K562 (cell line): ENCODE data around the gene KAT7. TPM values are rescaled to one million over a fixed set of nuclear protein-coding genes. Genes with fewer than 3 reads are reported as not detected.
A peak's percentile ranks its signal among the peaks of the same experiment; 100 is the strongest.

Experiments used
- CREB1 ChIP-seq, 2 experiments: sonication (generic) in 1 of 2; formaldehyde crosslinking in 1 of 2; IDR thresholded peaks; 2 replicates each; pipeline versions ENCODE4 v1.6.1 to v1.8.0; 2012 to 2022; ENCODE audit warnings: inconsistent platforms in 1 of 2, mild to moderate bottlenecking in 1 of 2, missing genetic modification reagents in 1 of 2, moderate library complexity in 1 of 2
- CREM ChIP-seq: IDR thresholded peaks from 2 replicates; pipeline ENCODE4 v1.6.1; 2014; ENCODE audit warnings: antibody characterized with exemption, low read depth
- E2F6 ChIP-seq, 2 experiments: IDR thresholded peaks; 2 replicates each; pipeline ENCODE4 v1.6.1; 2011; ENCODE audit warnings: borderline replicate concordance in 1 of 2, control low read depth in 1 of 2, low read depth in 1 of 2, low read length in 1 of 2, mild to moderate bottlenecking in 1 of 2, mixed read lengths in 1 of 2, moderate library complexity in 1 of 2; ENCODE audit not compliant: insufficient read depth in 1 of 2, insufficient read length in 1 of 2, poor library complexity in 1 of 2, severe bottlenecking in 1 of 2; ENCODE audit errors: extremely low read depth in 1 of 2
- E2F8 ChIP-seq: fragments of 450-650 bp; IDR thresholded peaks from 2 replicates; pipeline ENCODE4 v1.7.1; 2018; ENCODE audit warnings: mild to moderate bottlenecking, low read depth; ENCODE audit not compliant: partially characterized antibody
- RBM15 ChIP-seq: fragments of 200-400 bp; formaldehyde crosslinking; IDR thresholded peaks from 2 replicates; pipeline ENCODE4 v1.6.1; 2018; ENCODE audit warnings: mild to moderate bottlenecking, low read length, moderate library complexity; ENCODE audit not compliant: insufficient read depth
- STAG1 ChIP-seq: sonication (generic); formaldehyde crosslinking; IDR thresholded peaks from 2 replicates; pipeline ENCODE4 v1.5.0; 2020; ENCODE audit warnings: missing genetic modification reagents, borderline replicate concordance
- ZBTB12 ChIP-seq: fragments of 250-450 bp; sonication (Bioruptor Pico); IDR thresholded peaks from 2 replicates; pipeline ENCODE4 v1.4.0; 2020
- ZBTB17 ChIP-seq: fragments of 450-650 bp; formaldehyde crosslinking; IDR thresholded peaks from 2 replicates; pipeline ENCODE4 v1.4.0; 2020; ENCODE audit warnings: mild to moderate bottlenecking
- ZBTB40 ChIP-seq, 2 experiments: fragments of 450-650 bp in 1 of 2; sonication (generic) in 1 of 2; formaldehyde crosslinking in 1 of 2; IDR thresholded peaks; 2 replicates each; pipeline versions ENCODE4 v1.7.1 to v1.9.0; 2016 to 2022; ENCODE audit warnings: inconsistent platforms in 1 of 2, mild to moderate bottlenecking in 1 of 2, missing genetic modification reagents in 1 of 2
- ZNF311 ChIP-seq: fragments of 250-450 bp; sonication (Bioruptor Pico); IDR thresholded peaks from 2 replicates; pipeline ENCODE4 v1.4.0; 2020; ENCODE audit warnings: mild to moderate bottlenecking, moderate library complexity
- polyA plus RNA-seq, 8 experiments: library from polyadenylated mRNA; depleted of rRNA in 4 of 8; stranded (reverse) in 5 of 8; unstranded in 3 of 8; fragments of >200 nt; fragmentation: Nextera tagmentation in 2 of 8; fragmentation: Illumina TruSeq in 1 of 8; extraction: Ambion mirVana in 2 of 8; extraction: Trizol in 1 of 8; gene quantifications; 2 replicates each; pipeline versions ENCODE4 v1.2.1 to v1.2.3, GENCODE V29; 2011 to 2014; ENCODE audit warnings: inconsistent platforms in 1 of 8, missing spikeins in 1 of 8
- total RNA-seq, 7 experiments: library from RNA; depleted of rRNA in 6 of 7; stranded (reverse); fragments of >200 nt in 6 of 7; fragmentation: Illumina TruSeq in 2 of 7; extraction: Trizol in 2 of 7; gene quantifications; 2 replicates each; pipeline versions ENCODE4 v1.2.1 to v1.2.3, GENCODE V29; 2011 to 2021; ENCODE audit warnings: low replicate concordance in 1 of 7

The KAT7 gene
- total and polyA plus RNA-seq, 9 of the 15 experiments (the other 6 are each of a cell fraction or from before 2014, with no cell fraction given) = 10.8 to 57.3 (median 34.8) TPM

GRCh38 chr17:49851387-49852291 lies 63.2 kb downstream of the KAT7 start (continued):
- TF ChIP-seq ZBTB17 (CRISPR knock-in tag) (peak; percentile 75; the same call in 1 of the 2 replicates), ZBTB12 (CRISPR knock-in tag) (no peak), E2F6 (IDR thresholded peaks at IDR 0.05; ENCODE audit: borderline replicate concordance in 1 of 2, extremely low read depth in 1 of 2, insufficient read depth in 1 of 2, insufficient read length in 1 of 2, low read depth in 1 of 2, low read length in 1 of 2, poor library complexity in 1 of 2, severe bottlenecking in 1 of 2) (peak; percentile 66 to 74), CREM (peak; percentile 42; the same call in 1 of the 2 replicates), STAG1 (peak; percentile 82), E2F8 (peak; percentile 87), RBM15 (no peak), CREB1 (IDR thresholded peaks at IDR 0.05) (no peak), CREB1 (CRISPR knock-in tag; IDR thresholded peaks at IDR 0.05) (no peak; the same call in 1 of the 2 replicates), ZNF311 (CRISPR knock-in tag) (no peak), ZBTB40 (IDR thresholded peaks at IDR 0.05) (peak; percentile 37), ZBTB40 (CRISPR knock-in tag; IDR thresholded peaks at IDR 0.05) (no peak)
